AG04450 (cell line): Measurements from ENCODE around the gene TBC1D10A. TPM values are rescaled to one million over a fixed set of nuclear protein-coding genes. Genes with fewer than 3 reads are reported as not detected.

Source experiments
- CTCF ChIA-PET: fragments of 300-600, 350-600 bp; formaldehyde crosslinking; extraction: SDS; loops from one replicate; lab custom pipeline; 2022; ENCODE audit warnings: antibody characterized with exemption, inconsistent platforms; lab: Charles Lee
- POLR2A ChIA-PET: fragments of 350-600 bp; formaldehyde crosslinking; extraction: SDS; loops from one replicate; lab custom pipeline; 2021; ENCODE audit warnings: antibody characterized with exemption, inconsistent platforms; lab: Yijun Ruan, JAX
- DNase-seq: peaks from one replicate; pipeline ENCODE4 v3.0.0-alpha.2; 2011; ENCODE audit warnings: low read depth, low spot score
- H3K27ac ChIP-seq: one replicate; pipeline ENCODE4 v1.5.1; 2012; ENCODE audit warnings: low read depth, low read length, control low read depth
- H3K27me3 ChIP-seq: one replicate; pipeline ENCODE4 v1.6.0; 2012; ENCODE audit warnings: low read length; ENCODE audit not compliant: control insufficient read depth, insufficient read depth
- H3K4me3 ChIP-seq: 2 replicates; pipeline ENCODE4 v1.5.1; 2011; ENCODE audit warnings: mild to moderate bottlenecking, low read depth, low read length, control low read depth
- H3K9me3 ChIP-seq: 2 replicates; pipeline ENCODE4 v1.5.1; 2012; ENCODE audit warnings: low read length; ENCODE audit not compliant: control insufficient read depth, insufficient read depth
- polyA plus RNA-seq: library from polyadenylated mRNA; depleted of rRNA; stranded (reverse); fragments of >200 nt; gene quantifications from 2 replicates; pipeline ENCODE4 v1.2.3, GENCODE V29; 2011
- TF ChIP-seq, protein P1 (sequence below): IDR thresholded peaks from 2 replicates; pipeline ENCODE4 v1.5.1; 2011; ENCODE audit warnings: low read depth, low read length, control low read depth, inconsistent platforms

TBC1D10A gene
- polyA plus RNA-seq, 1 experiment: 14.5 TPM

DNA sequence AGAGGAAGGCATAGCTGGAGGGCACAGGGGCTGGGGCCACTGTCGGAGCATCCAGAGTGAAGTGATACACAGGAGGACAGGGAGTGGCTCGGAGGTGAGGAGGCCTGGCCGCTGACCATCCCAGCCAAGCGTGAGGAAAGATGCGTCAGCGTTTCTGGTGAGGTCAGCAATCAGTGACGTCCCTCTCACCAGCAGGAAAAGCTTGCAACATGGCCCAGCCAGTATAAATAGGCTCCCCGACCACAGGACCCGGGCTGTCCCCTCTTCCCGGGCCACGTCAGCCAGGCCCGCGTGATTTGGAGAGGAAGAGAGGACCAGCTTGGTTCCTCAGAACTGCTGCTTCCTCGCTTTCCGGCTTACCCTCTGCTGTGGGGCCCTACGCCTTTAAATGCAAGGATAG lies 55.9 kb downstream of the TBC1D10A start:
- H3K4me3 ChIP-seq: no peak overlapping the region
- TF ChIP-seq, protein P1, sequence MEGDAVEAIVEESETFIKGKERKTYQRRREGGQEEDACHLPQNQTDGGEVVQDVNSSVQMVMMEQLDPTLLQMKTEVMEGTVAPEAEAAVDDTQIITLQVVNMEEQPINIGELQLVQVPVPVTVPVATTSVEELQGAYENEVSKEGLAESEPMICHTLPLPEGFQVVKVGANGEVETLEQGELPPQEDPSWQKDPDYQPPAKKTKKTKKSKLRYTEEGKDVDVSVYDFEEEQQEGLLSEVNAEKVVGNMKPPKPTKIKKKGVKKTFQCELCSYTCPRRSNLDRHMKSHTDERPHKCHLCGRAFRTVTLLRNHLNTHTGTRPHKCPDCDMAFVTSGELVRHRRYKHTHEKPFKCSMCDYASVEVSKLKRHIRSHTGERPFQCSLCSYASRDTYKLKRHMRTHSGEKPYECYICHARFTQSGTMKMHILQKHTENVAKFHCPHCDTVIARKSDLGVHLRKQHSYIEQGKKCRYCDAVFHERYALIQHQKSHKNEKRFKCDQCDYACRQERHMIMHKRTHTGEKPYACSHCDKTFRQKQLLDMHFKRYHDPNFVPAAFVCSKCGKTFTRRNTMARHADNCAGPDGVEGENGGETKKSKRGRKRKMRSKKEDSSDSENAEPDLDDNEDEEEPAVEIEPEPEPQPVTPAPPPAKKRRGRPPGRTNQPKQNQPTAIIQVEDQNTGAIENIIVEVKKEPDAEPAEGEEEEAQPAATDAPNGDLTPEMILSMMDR: no peak
- CTCF ChIA-PET: interaction anchor here (1.0 to 1.6 kb wide), 2 partner anchors 17 to 163 kb away, joined by 3 to 6 read pairs; no protein-coding TSS in a partner anchor
- POLR2A ChIA-PET: interaction anchor here (0.7 kb wide), 1 partner anchor 356 kb away, joined by 6 read pairs; no protein-coding TSS in a partner anchor
- DNase-seq: no peak
- H3K27ac ChIP-seq: no peak overlapping the region
- no peaks in the 10 kb centered on the region; the same call in 1 of the 2 replicates for H3K9me3 ChIP-seq
- no peaks in the 10 kb centered on the region for H3K27me3 ChIP-seq

DNA sequence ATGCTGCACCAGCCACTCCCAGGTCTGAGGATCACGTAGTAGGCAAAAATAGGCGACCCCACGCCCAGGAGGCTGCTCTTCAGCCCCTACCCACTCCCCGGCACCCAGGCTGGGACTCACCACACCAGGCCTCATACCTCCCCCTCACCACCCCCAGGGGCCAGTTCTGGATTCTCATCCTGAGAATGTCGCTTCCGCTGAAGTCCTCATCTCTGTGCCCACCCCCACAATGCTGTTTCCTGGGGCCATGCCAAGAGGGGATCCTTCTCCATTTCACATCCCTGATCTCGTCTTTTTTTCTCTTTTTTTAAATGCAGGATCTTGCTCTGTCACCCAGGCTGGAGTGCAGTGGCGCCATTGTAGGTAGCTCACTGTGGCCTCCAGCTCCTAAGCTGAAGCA lies 58.4 kb downstream of the TBC1D10A start:
- DNase-seq: no peak
- H3K9me3 ChIP-seq: no peaks in the 10 kb centered on the region; the same call in 1 of the 2 replicates
- no peaks in the 10 kb centered on the region for H3K27me3 ChIP-seq
- H3K27ac ChIP-seq: no peak overlapping the region
- H3K4me3 ChIP-seq: no peak overlapping the region
- TF ChIP-seq, protein P1: no peak
- POLR2A ChIA-PET: no interaction called here
- CTCF ChIA-PET: interaction anchor here (1.0 to 1.7 kb wide), 3 partner anchors 12 to 20 kb away, joined by 3 to 9 read pairs (median 4); no protein-coding TSS in a partner anchor

DNA sequence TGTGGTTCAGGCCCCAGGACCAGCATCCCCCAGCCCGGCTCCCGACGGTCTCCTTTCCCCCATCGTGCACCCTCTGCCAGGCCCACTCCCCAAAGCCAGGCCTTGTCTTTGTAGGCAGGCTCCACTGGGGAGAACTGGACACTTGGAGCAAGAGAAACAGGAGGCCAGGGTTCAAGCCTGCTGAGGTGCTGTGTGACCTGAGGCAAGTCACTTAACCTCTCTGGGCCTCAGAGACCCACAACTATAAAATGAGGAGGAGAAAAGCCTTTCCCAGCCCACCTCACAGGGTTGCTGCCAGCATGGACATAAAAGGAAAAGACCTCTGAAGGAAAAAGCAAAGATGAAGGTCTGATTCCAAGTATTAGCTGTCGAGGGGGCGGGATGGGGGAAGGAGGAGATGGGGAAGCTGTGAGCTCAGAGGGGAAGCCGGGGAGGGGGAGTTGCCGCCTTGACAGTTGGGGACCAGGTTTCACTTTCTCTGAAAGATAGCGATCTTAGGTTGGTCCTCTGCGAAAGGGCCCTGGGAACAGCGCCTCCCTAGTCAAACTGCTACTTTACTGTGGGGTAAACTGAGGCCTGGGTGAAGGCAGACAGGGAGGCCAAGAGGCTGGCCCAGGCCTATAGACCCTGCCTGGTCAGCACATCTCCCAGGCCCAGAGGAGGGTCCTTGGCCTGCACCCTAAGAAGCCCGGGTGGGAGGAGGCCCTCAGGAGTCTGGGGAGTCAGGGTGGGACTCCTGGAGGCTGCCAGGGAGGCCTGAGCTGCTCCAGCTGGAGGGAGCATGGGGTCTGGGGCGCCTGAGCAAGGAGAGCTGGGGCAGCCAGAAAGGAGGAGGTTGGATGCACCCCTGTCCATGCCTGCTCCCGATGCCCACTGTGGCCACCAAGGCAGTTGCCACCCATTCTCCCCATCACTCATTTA lies 59.1 kb downstream of the TBC1D10A start:
- Histone ChIP-seq H3K9me3 (no peaks in the 10 kb centered on the region; the same call in 1 of the 2 replicates), H3K27me3 (no peaks in the 10 kb centered on the region), H3K27ac (no peak overlapping the region), H3K4me3 (no peak overlapping the region)
- POLR2A ChIA-PET: no interaction called here
- TF ChIP-seq, protein P1: no peak
- no peak for DNase-seq
- CTCF ChIA-PET: interaction anchor here (1.2 to 1.7 kb wide), 2 partner anchors 13 to 20 kb away, joined by 3 to 4 read pairs; no protein-coding TSS in a partner anchor

DNA sequence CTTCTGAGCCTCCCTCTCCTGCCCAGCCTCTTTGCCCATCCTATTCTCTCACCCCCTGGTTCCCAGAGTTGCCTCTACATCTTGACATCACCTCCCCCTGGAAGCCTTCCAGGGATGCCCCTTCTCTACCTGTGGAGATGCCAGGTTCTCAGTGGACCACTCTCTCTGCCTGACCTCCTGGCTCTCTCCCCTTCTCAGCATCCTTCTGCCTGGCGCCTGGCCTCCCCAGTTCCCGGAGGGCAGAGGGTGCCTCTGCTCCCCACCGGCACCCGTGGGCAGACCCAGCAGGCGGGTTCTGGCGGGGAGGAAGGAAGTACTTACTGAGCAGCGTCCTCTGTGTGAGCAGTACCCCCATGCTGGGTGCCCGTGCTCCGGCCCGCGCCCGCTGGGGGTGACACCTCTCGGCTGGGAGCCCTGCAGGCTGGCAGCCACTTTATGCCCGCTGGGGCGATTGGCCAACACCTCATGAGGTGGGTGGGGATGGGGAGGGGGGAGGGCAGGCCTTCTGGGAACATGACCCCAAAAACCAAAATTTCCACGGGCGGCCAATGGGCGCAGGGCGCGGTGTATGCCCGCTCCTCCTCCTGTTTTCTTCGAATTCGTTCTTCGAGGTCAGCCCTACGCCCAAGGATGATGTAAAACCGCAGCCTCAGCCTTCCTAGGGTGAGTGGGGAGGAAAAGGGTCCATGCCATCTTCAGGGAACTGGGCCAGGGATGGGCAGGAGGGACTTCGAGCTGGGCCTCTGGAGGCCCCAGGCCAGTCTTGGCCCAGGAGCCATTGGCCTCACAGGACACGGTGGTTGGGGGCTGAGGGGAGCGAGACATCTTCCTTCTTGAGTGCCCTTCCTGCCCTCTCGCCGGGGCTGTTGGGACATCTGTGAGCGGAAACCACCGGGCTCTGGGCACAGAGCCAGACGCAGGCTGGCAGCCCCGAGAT lies 60.0 kb downstream of the TBC1D10A start, which contains the start of gene OSM:
TSS of gene OSM (minus strand) at position 407 of the 937 bp plus-strand sequence. CDS start at position 355, 52 bp downstream.
- DNase-seq: no peak
- H3K27me3 ChIP-seq: no peaks in the 10 kb centered on the region
- ChIA-PET CTCF (interaction anchor here (1.0 kb wide), 1 partner anchor 21 kb away, joined by 4 read pairs; no protein-coding TSS in a partner anchor), POLR2A (no interaction called here)
- no peak within 1 kb of the TSS for H3K27ac ChIP-seq
- H3K9me3 ChIP-seq: no peaks in the 10 kb centered on the region; the same call in 1 of the 2 replicates
- TF ChIP-seq, protein P1: no peak
- no peak within 1 kb of the TSS for H3K4me3 ChIP-seq
